ENCODE measurements around the gene EPHB6. TPM values are rescaled to one million over a fixed set of nuclear protein-coding genes. Genes with fewer than 3 reads are reported as not detected.

The EPHB6 gene
- total and polyA plus RNA-seq, 10 of the 15 experiments (the other 5 are each of a cell fraction or from before 2014, with no cell fraction given) = 0.06 to 1.3 (median 0.37) TPM; not detected in 2

DNA sequence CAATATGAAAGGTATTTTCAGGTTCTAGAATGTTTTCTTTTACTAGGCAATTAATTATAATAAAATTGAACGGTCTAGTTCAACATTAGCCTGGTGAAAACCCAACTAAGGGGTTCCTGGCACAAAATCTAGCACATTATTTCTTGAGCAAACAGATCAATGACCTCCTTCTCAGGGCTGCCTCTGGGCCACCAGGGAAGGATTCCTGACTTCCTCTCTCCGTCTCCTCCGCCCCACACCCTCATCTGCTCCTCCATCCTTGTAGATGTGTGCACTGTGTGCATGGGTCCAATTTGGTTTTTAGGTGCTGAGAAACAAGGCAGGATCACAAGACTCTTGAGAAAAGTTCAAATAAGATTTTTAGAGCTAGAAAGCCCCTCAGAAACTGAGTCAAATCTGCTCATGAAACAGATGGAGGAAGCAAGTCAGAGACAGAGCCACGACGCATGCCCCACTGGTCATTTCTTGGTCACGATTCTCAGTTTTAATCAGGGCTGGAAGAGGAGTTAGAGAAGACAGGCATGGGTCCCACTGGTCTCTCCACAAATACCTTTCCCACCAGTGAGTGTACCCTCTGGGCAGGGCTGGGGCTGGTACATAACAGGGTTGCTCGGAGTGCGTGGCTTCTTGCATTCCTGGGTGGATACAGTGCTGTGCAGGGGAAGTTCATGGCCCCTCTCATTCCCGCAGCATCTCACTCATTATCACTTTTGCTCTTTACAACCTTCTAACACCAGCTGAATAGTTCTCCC is 26.9 kb downstream of the EPHB6 start:
- Histone ChIP-seq H3K27ac (ENCODE audit: control insufficient read depth, insufficient read depth) (no peak overlapping the region), H3K4me2 (ENCODE audit: control insufficient read depth, insufficient read depth) (no peak overlapping the region), H3K9ac (ENCODE audit: control insufficient read depth, insufficient read depth, low read length) (no peak overlapping the region), H3K9me3 (replicated peaks; ENCODE audit: control insufficient read depth, insufficient read depth, low read length) (no peaks in the 10 kb centered on the region), H3K79me2 (ENCODE audit: control insufficient read depth, insufficient read depth, low read length) (no peaks in the 10 kb centered on the region), H3K4me1 (ENCODE audit: control insufficient read depth, insufficient read depth, low read length) (no peaks in the 10 kb centered on the region), H2AFZ (ENCODE audit: control insufficient read depth, low read depth, low read length) (no peak overlapping the region), H3K4me3 (no peak overlapping the region), H3K36me3 (ENCODE audit: control insufficient read depth in 2 of 2, insufficient read depth in 2 of 2, low read length in 1 of 2) (no peaks in the 10 kb centered on the region), H4K20me1 (ENCODE audit: control insufficient read depth, insufficient read depth) (no peaks in the 10 kb centered on the region), H3K27me3 (replicated peaks in 1 of 2; ENCODE audit: control insufficient read depth in 2 of 2, insufficient read depth in 2 of 2, low read length in 1 of 2) (0 out of 4 replicates have a peak, but pooled peaks cover 0 to 2% of the 10 kb centered on the region in 2 experiments)
- no peak for FAIRE-seq
- in situ Hi-C loops (cut with MboI) = no loop called here
- CTCF ChIA-PET = interaction anchor here (0.9 to 7.1 kb wide), 24 partner anchors 9 to 335 kb away, joined by 3 to 123 read pairs (median 3); partner anchors contain the start of genes EPHB6 and TRPV5
- SMC1A ChIA-PET (ENCODE audit: uncharacterized antibody, unreplicated experiment) = interaction anchor here (0.6 to 4.6 kb wide), 8 partner anchors 46 to 333 kb away, joined by 3 to 39 read pairs (median 3); no protein-coding TSS in a partner anchor
- 20% methylated on average over 9 of the region's 9 CpGs for WGBS (ENCODE audit: insufficient coverage, insufficient replicate concordance, low lambda C conversion rate, missing lambda C conversion rate)
- RAD21 ChIA-PET (ENCODE audit: unreplicated experiment) = interaction anchor here (1.0 to 1.4 kb wide), 4 partner anchors 79 to 122 kb away, joined by 3 to 6 read pairs (median 4); no protein-coding TSS in a partner anchor
- intact Hi-C loops (cut with micrococcal nuclease; ENCODE audit: unreplicated experiment) = loop anchor here (2.0 kb wide), 2 partner anchors 121 to 333 kb away; no protein-coding TSS in a partner anchor
- BruUV-seq (replicated peaks) = no TSS peak
- DNase-seq (ENCODE audit: low read depth, low spot score) = no peak
- POLR2A ChIA-PET = interaction anchor here (0.6 kb wide), 1 partner anchor 534 kb away, joined by 4 read pairs; no protein-coding TSS in a partner anchor
- ATAC-seq = peak; percentile 59
- TF ChIP-seq ZNF24 (IDR thresholded peaks at IDR 0.05) (no peak), JUNB (IDR thresholded peaks at IDR 0.05) (0 out of 2 replicates have a peak, but pooled peaks have one; percentile 21)

DNA sequence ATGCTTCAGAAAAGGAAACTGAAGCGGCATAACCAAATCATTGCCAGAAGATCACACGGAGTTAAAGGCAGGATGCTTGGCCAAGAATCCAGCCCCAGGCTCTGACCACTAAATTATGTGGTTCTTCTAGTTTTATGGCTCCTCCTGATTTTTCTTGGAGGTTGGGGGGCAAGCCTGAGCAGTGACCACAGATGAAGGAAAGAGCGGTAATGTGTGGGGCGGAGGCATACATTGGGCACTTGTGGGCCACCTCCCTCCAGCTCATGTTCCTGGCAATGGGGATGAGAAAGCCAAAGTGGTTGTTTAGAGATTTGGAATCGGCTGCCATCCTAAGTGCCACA is 27.4 kb downstream of the EPHB6 start:
- Histone ChIP-seq H3K36me3 (ENCODE audit: control insufficient read depth in 2 of 2, insufficient read depth in 2 of 2, low read length in 1 of 2) (no peaks in the 10 kb centered on the region), H4K20me1 (ENCODE audit: control insufficient read depth, insufficient read depth) (no peaks in the 10 kb centered on the region), H3K4me3 (no peak overlapping the region), H3K4me2 (ENCODE audit: control insufficient read depth, insufficient read depth) (no peak overlapping the region), H3K9ac (ENCODE audit: control insufficient read depth, insufficient read depth, low read length) (no peak overlapping the region), H3K27ac (ENCODE audit: control insufficient read depth, insufficient read depth) (no peak overlapping the region), H3K9me3 (replicated peaks; ENCODE audit: control insufficient read depth, insufficient read depth, low read length) (no peaks in the 10 kb centered on the region), H2AFZ (ENCODE audit: control insufficient read depth, low read depth, low read length) (no peak overlapping the region), H3K4me1 (ENCODE audit: control insufficient read depth, insufficient read depth, low read length) (no peaks in the 10 kb centered on the region), H3K27me3 (replicated peaks in 1 of 2; ENCODE audit: control insufficient read depth in 2 of 2, insufficient read depth in 2 of 2, low read length in 1 of 2) (0 out of 4 replicates have a peak, but pooled peaks cover 0 to 2% of the 10 kb centered on the region in 2 experiments), H3K79me2 (ENCODE audit: control insufficient read depth, insufficient read depth, low read length) (no peaks in the 10 kb centered on the region)
- intact Hi-C loops (cut with micrococcal nuclease; ENCODE audit: unreplicated experiment) (no loop called here), in situ Hi-C loops (cut with MboI) (no loop called here)
- POLR2A ChIA-PET = no interaction called here
- CTCF ChIA-PET = interaction anchor here (1.1 to 7.1 kb wide), 10 partner anchors 9 to 335 kb away, joined by 3 to 123 read pairs (median 6); no protein-coding TSS in a partner anchor
- no peak for ATAC-seq
- RAD21 ChIA-PET (ENCODE audit: unreplicated experiment) = interaction anchor here (1.4 kb wide), 1 partner anchor 99 kb away, joined by 3 read pairs; no protein-coding TSS in a partner anchor
- SMC1A ChIA-PET (ENCODE audit: uncharacterized antibody, unreplicated experiment) = interaction anchor here (1.2 to 4.6 kb wide), 3 partner anchors 79 to 333 kb away, joined by 3 to 39 read pairs (median 14); no protein-coding TSS in a partner anchor
- WGBS (ENCODE audit: insufficient coverage, insufficient replicate concordance, low lambda C conversion rate, missing lambda C conversion rate) = 33% methylated on average over 5 of the region's 5 CpGs
- no TSS peak for BruUV-seq (replicated peaks)
- FAIRE-seq = no peak
- no peak for DNase-seq (ENCODE audit: low read depth, low spot score)
- no peak for TF ChIP-seq NBN (IDR thresholded peaks at IDR 0.05)
- TF ChIP-seq WRNIP1 (IDR thresholded peaks at IDR 0.05; ENCODE audit: borderline replicate concordance, low read depth, low read length) = no peak
- TF ChIP-seq DPF2 (IDR thresholded peaks at IDR 0.05) = no peak
- TF ChIP-seq, protein P1, sequence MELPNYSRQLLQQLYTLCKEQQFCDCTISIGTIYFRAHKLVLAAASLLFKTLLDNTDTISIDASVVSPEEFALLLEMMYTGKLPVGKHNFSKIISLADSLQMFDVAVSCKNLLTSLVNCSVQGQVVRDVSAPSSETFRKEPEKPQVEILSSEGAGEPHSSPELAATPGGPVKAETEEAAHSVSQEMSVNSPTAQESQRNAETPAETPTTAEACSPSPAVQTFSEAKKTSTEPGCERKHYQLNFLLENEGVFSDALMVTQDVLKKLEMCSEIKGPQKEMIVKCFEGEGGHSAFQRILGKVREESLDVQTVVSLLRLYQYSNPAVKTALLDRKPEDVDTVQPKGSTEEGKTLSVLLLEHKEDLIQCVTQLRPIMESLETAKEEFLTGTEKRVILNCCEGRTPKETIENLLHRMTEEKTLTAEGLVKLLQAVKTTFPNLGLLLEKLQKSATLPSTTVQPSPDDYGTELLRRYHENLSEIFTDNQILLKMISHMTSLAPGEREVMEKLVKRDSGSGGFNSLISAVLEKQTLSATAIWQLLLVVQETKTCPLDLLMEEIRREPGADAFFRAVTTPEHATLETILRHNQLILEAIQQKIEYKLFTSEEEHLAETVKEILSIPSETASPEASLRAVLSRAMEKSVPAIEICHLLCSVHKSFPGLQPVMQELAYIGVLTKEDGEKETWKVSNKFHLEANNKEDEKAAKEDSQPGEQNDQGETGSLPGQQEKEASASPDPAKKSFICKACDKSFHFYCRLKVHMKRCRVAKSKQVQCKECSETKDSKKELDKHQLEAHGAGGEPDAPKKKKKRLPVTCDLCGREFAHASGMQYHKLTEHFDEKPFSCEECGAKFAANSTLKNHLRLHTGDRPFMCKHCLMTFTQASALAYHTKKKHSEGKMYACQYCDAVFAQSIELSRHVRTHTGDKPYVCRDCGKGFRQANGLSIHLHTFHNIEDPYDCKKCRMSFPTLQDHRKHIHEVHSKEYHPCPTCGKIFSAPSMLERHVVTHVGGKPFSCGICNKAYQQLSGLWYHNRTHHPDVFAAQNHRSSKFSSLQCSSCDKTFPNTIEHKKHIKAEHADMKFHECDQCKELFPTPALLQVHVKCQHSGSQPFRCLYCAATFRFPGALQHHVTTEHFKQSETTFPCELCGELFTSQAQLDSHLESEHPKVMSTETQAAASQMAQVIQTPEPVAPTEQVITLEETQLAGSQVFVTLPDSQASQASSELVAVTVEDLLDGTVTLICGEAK (IDR thresholded peaks at IDR 0.05; ENCODE audit: borderline replicate concordance) = no peak
- TF ChIP-seq JUND (IDR thresholded peaks at IDR 0.05; ENCODE audit: low read depth, low read length) = no peak
- no peak for TF ChIP-seq HDAC6 (IDR thresholded peaks at IDR 0.05; ENCODE audit: unreplicated experiment)
- no peak for TF ChIP-seq POLR2AphosphoS2 (IDR thresholded peaks at IDR 0.05; ENCODE audit: low read depth, low read length)
- no peak for TF ChIP-seq NR2C1 (IDR thresholded peaks at IDR 0.05)
- TF ChIP-seq, protein P2, sequence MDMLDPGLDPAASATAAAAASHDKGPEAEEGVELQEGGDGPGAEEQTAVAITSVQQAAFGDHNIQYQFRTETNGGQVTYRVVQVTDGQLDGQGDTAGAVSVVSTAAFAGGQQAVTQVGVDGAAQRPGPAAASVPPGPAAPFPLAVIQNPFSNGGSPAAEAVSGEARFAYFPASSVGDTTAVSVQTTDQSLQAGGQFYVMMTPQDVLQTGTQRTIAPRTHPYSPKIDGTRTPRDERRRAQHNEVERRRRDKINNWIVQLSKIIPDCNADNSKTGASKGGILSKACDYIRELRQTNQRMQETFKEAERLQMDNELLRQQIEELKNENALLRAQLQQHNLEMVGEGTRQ (IDR thresholded peaks at IDR 0.05; ENCODE audit: borderline replicate concordance, low read depth, low read length) = no peak
